ENCODE measurements around the gene GTF2A1L.

GRCh38 chr2:48619526-48619925, 1.9 kb downstream of the GTF2A1L start:
- TF ChIP-seq CTCF (IDR thresholded peaks at IDR 0.05; ENCODE audit: low read length) (no peak), EZH2 (optimal IDR thresholded peaks at IDR 0.05; ENCODE audit: low read depth, low read length) (no peak)
